Measurements from ENCODE around the gene GUF1.
"Not testable (repeated sequence)": the region's sequence is repeated elsewhere in the genome, so short reads cannot be mapped to it uniquely, and the experiment has no call there.

The GUF1 gene

GRCh38 chr4:44701037-44701436 is 22.8 kb downstream of the GUF1 start:
- DNase-seq (ENCODE audit: low spot score), result no peak

- DNase-seq (ENCODE audit: low spot score), result no peak
Measured at GRCh38 chr4:44704673-44705072, 26.5 kb downstream of the GUF1 start.

- DNase-seq (ENCODE audit: low spot score), result no peak
Measured at GRCh38 chr4:44713125-44713524, 34.9 kb downstream of the GUF1 start.

- no peak for DNase-seq (ENCODE audit: low spot score)
Measured at GRCh38 chr4:44716597-44716996, 38.4 kb downstream of the GUF1 start.

- no peak for DNase-seq (ENCODE audit: low spot score)
Measured at GRCh38 chr4:44720371-44720770, 42.2 kb downstream of the GUF1 start.

GRCh38 chr4:44722001-44722400 is 43.8 kb downstream of the GUF1 start:
- no peak for DNase-seq (ENCODE audit: low spot score)

GRCh38 chr4:44725166-44725565 is 46.9 kb downstream of the GUF1 start:
- DNase-seq (ENCODE audit: low spot score), result no peak

- no peak for DNase-seq (ENCODE audit: low spot score)
Measured at GRCh38 chr4:44725726-44726037, 47.5 kb downstream of the GUF1 start.

- peak; percentile 93 for DNase-seq (ENCODE audit: low spot score)
Measured at GRCh38 chr4:44726038-44726871, 48.0 kb downstream of the GUF1 start, which contains the start of gene GNPDA2. Gene GNPDA2, minus strand, starts transcription at chr4:44726556. Its CDS starts 4,349 bp downstream, at chr4:44722207.

- DNase-seq (ENCODE audit: low spot score), result no peak
Measured at GRCh38 chr4:44727471-44727870, 49.3 kb downstream of the GUF1 start.

GRCh38 chr4:44728694-44729093 is 50.5 kb downstream of the GUF1 start:
- not testable (repeated sequence) for DNase-seq (ENCODE audit: low spot score)

GRCh38 chr4:44736900-44737299 is 58.7 kb downstream of the GUF1 start:
- no peak for DNase-seq (ENCODE audit: low spot score)

- DNase-seq (ENCODE audit: low spot score), result no peak
Measured at GRCh38 chr4:44738615-44739014, 60.4 kb downstream of the GUF1 start.

GRCh38 chr4:44740201-44740600 is 62.0 kb downstream of the GUF1 start:
- no peak for DNase-seq (ENCODE audit: low spot score)

Measured in left forelimb (tissue), 1 donor.